SK-N-SH (cell line): ENCODE data around the gene KRTAP4-4. TPM values are rescaled to one million over a fixed set of nuclear protein-coding genes. Genes with fewer than 3 reads are reported as not detected.

Source experiments
- CTCF ChIA-PET: fragments of 300-600, 350-600 bp; formaldehyde crosslinking; extraction: SDS; loops from one replicate; lab custom pipeline; 2021; lab: Yijun Ruan, JAX
- POLR2A ChIA-PET: fragments of 350-600 bp; sonication (Branson Sonifier 250); formaldehyde crosslinking; extraction: SDS; loops from one replicate; lab custom pipeline; 2020; ENCODE audit warnings: antibody characterized with exemption, inconsistent platforms; lab: Yijun Ruan, JAX
- DNase-seq: peaks from one replicate; pipeline ENCODE4 v3.0.0; 2012
- H2AFZ ChIP-seq: fragments of 200-600 bp; sonication (generic); 2 replicates; pipeline ENCODE4 v1.8.1; 2016; ENCODE audit warnings: antibody characterized with exemption, mild to moderate bottlenecking, low read depth
- H3F3A ChIP-seq: fragments of 200-600 bp; sonication (generic); replicated peaks from 2 replicates; pipeline ENCODE3; 2016; ENCODE audit warnings: antibody characterized with exemption, mild to moderate bottlenecking; ENCODE audit not compliant: insufficient read depth
- H3K27ac ChIP-seq, 2 experiments: fragments of 200-500 bp in 1 of 2; fragments of 200-600 bp in 1 of 2; sonication (Bioruptor generic) in 1 of 2; sonication (generic), shearing (Covaris generic) in 1 of 2; 2 replicates each; pipeline versions ENCODE4 v1.5.1 to v1.6.1; 2014 to 2016; ENCODE audit warnings: low read depth in 2 of 2, inconsistent platforms in 1 of 2, low read length in 1 of 2, mild to moderate bottlenecking in 1 of 2, mixed read lengths in 1 of 2
- H3K27me3 ChIP-seq: fragments of 200-600 bp; sonication (generic), shearing (Covaris generic); 2 replicates; pipeline ENCODE4 v1.6.1; 2016; ENCODE audit warnings: mixed run types; ENCODE audit not compliant: insufficient read depth
- H3K36me3 ChIP-seq, 2 experiments: fragments of 200-500 bp in 1 of 2; fragments of 200-600 bp in 1 of 2; sonication (Bioruptor generic) in 1 of 2; sonication (generic) in 1 of 2; replicated peaks in 1 of 2; 2 replicates each; pipeline versions ENCODE3 to v1.5.1; 2014 to 2016; ENCODE audit warnings: low read length in 1 of 2, mild to moderate bottlenecking in 1 of 2; ENCODE audit not compliant: insufficient read depth in 2 of 2, control insufficient read depth in 1 of 2
- H3K4me1 ChIP-seq, 2 experiments: fragments of 200-500 bp in 1 of 2; fragments of 200-600 bp in 1 of 2; sonication (Bioruptor generic) in 1 of 2; sonication (generic), shearing (Covaris generic) in 1 of 2; 2 replicates each; pipeline versions ENCODE4 v1.5.1 to v1.6.1; 2014 to 2016; ENCODE audit warnings: low read depth in 1 of 2, low read length in 1 of 2, mixed run types in 1 of 2; ENCODE audit not compliant: insufficient read depth in 2 of 2, control insufficient read depth in 1 of 2
- H3K4me2 ChIP-seq: fragments of 200-600 bp; sonication (generic), shearing (Covaris generic); 2 replicates; pipeline ENCODE4 v1.6.1; 2017; ENCODE audit warnings: mixed run types
- H3K4me3 ChIP-seq, 2 experiments: fragments of 200-500 bp in 1 of 2; fragments of 200-600 bp in 1 of 2; sonication (Bioruptor generic) in 1 of 2; sonication (generic), shearing (Covaris generic) in 1 of 2; 2 replicates each; pipeline versions ENCODE4 v1.5.1 to v1.8.1; 2014 to 2016; ENCODE audit warnings: low read depth in 2 of 2, inconsistent platforms in 1 of 2, low read length in 1 of 2, mild to moderate bottlenecking in 1 of 2, mixed read lengths in 1 of 2, moderate library complexity in 1 of 2
- H3K79me2 ChIP-seq: fragments of 200-600 bp; sonication (generic); 2 replicates; pipeline ENCODE4 v1.8.1; 2017; ENCODE audit warnings: mild to moderate bottlenecking; ENCODE audit not compliant: insufficient read depth
- H3K9ac ChIP-seq: fragments of 200-600 bp; sonication (generic); 2 replicates; pipeline ENCODE4 v1.6.1; 2017; ENCODE audit warnings: mixed run types
- H3K9me2 ChIP-seq: fragments of 200-600 bp; sonication (generic); 2 replicates; pipeline ENCODE4 v1.6.1; 2017; ENCODE audit warnings: mixed run types
- H3K9me3 ChIP-seq: fragments of 200-600 bp; sonication (generic); 2 replicates; pipeline ENCODE4 v1.6.1; 2017; ENCODE audit warnings: mixed run types, mild to moderate bottlenecking, moderate library complexity
- H4K20me1 ChIP-seq: fragments of 200-600 bp; sonication (generic); 2 replicates; pipeline ENCODE4 v1.6.1; 2017; ENCODE audit warnings: mild to moderate bottlenecking, mixed run types; ENCODE audit not compliant: insufficient read depth
- EZH2phosphoT487 ChIP-seq: fragments of 200-600 bp; sonication (generic); IDR thresholded peaks from 2 replicates; pipeline ENCODE4 v1.6.1; 2017; ENCODE audit warnings: low read depth, mixed run types, mild to moderate bottlenecking, antibody characterized with exemption, moderate library complexity, borderline replicate concordance
- FOXM1 ChIP-seq: IDR thresholded peaks from 2 replicates; pipeline ENCODE4 v1.4.0; 2012; ENCODE audit warnings: low read depth, mild to moderate bottlenecking
- GABPA ChIP-seq: IDR thresholded peaks from 2 replicates; pipeline ENCODE4 v1.4.0; 2012; ENCODE audit warnings: low read depth, mild to moderate bottlenecking
- NRF1 ChIP-seq: IDR thresholded peaks from 2 replicates; pipeline ENCODE4 v1.6.1; 2012; ENCODE audit warnings: low read depth, mild to moderate bottlenecking, low read length
- RXRA ChIP-seq: IDR thresholded peaks from 2 replicates; pipeline ENCODE4 v1.4.0; 2012; ENCODE audit warnings: low read depth, mild to moderate bottlenecking, borderline replicate concordance
- SIN3A ChIP-seq: IDR thresholded peaks from 2 replicates; pipeline ENCODE4 v1.6.1; 2012; ENCODE audit warnings: low read depth, mild to moderate bottlenecking, low read length, moderate library complexity, borderline replicate concordance
- TAF1 ChIP-seq: IDR thresholded peaks from 2 replicates; pipeline ENCODE4 v1.6.1; 2012; ENCODE audit warnings: low read depth, mild to moderate bottlenecking, low read length, moderate library complexity, borderline replicate concordance
- TCF12 ChIP-seq: IDR thresholded peaks from 2 replicates; pipeline ENCODE4 v1.4.0; 2012
- TEAD4 ChIP-seq: IDR thresholded peaks from 2 replicates; pipeline ENCODE4 v1.4.0; 2012; ENCODE audit warnings: mild to moderate bottlenecking, borderline replicate concordance; ENCODE audit not compliant: insufficient read depth
- WGBS: methylation state at CpG from one replicate; pipeline ENCODE4 v1.1.6; 2017; ENCODE audit warnings: low lambda C conversion rate; 5-methylcytosine and 5-hydroxymethylcytosine counted together
- polyA plus RNA-seq, 3 experiments: library from polyadenylated mRNA; depleted of rRNA; stranded (reverse); fragments of >200 nt; gene quantifications; 2 replicates each; pipeline ENCODE4 v1.2.3, GENCODE V29; 2012
- TF ChIP-seq, protein P1 (sequence below): IDR thresholded peaks from 2 replicates; pipeline ENCODE4 v1.6.1; 2012; ENCODE audit warnings: mild to moderate bottlenecking, low read depth, low read length, moderate library complexity

Gene KRTAP4-4
- polyA plus RNA-seq, 1 of the 3 experiments (the other 2 are of a cell fraction): not detected

DNA sequence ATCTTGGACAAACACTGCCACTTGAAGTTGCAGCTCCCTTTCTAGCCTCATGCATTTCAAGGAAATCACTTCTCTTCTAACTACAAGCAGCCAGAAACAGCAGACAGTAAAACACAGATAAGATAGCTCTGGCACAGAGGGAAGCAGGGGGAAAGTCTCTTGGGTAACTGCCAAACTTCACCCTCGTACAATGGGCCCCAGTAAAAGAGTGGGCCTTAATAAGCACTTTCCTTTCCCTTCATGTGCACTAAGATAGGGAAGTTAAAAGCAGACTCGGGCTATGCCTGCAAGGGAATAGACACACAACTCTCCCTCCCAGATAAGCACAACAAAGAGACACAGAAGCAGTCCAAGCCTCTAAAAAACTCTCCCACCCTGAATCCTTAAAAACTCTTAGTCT, 6.7 kb downstream of the KRTAP4-4 start:
- H3K79me2 ChIP-seq: no peaks in the 10 kb centered on the region
- no peaks in the 10 kb centered on the region for H3K9me2 ChIP-seq
- no peaks in the 10 kb centered on the region for H3F3A ChIP-seq
- H3K4me2 ChIP-seq: no peak overlapping the region
- H3K9ac ChIP-seq: no peak overlapping the region
- no peaks in the 10 kb centered on the region for H3K36me3 ChIP-seq
- no peak overlapping the region for H3K27ac ChIP-seq
- no peaks in the 10 kb centered on the region for H3K9me3 ChIP-seq
- H4K20me1 ChIP-seq: no peaks in the 10 kb centered on the region
- TF ChIP-seq EZH2phosphoT487: no peak
- TF ChIP-seq, protein P1, sequence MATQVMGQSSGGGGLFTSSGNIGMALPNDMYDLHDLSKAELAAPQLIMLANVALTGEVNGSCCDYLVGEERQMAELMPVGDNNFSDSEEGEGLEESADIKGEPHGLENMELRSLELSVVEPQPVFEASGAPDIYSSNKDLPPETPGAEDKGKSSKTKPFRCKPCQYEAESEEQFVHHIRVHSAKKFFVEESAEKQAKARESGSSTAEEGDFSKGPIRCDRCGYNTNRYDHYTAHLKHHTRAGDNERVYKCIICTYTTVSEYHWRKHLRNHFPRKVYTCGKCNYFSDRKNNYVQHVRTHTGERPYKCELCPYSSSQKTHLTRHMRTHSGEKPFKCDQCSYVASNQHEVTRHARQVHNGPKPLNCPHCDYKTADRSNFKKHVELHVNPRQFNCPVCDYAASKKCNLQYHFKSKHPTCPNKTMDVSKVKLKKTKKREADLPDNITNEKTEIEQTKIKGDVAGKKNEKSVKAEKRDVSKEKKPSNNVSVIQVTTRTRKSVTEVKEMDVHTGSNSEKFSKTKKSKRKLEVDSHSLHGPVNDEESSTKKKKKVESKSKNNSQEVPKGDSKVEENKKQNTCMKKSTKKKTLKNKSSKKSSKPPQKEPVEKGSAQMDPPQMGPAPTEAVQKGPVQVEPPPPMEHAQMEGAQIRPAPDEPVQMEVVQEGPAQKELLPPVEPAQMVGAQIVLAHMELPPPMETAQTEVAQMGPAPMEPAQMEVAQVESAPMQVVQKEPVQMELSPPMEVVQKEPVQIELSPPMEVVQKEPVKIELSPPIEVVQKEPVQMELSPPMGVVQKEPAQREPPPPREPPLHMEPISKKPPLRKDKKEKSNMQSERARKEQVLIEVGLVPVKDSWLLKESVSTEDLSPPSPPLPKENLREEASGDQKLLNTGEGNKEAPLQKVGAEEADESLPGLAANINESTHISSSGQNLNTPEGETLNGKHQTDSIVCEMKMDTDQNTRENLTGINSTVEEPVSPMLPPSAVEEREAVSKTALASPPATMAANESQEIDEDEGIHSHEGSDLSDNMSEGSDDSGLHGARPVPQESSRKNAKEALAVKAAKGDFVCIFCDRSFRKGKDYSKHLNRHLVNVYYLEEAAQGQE: no peak
- no peak for TF ChIP-seq NRF1
- TF ChIP-seq SIN3A: no peak
- TF ChIP-seq GABPA: no peak
- H2AFZ ChIP-seq: no peak overlapping the region
- WGBS: 13% methylated on average over 2 of the region's 2 CpGs
- no peak overlapping the region for H3K4me3 ChIP-seq
- peaks cover 4% of the 10 kb centered on the region; the same call in 1 of the 2 replicates for H3K27me3 ChIP-seq
- no peak for DNase-seq
- no peaks in the 10 kb centered on the region for H3K4me1 ChIP-seq
- CTCF ChIA-PET: no interaction called here
- POLR2A ChIA-PET: no interaction called here

DNA sequence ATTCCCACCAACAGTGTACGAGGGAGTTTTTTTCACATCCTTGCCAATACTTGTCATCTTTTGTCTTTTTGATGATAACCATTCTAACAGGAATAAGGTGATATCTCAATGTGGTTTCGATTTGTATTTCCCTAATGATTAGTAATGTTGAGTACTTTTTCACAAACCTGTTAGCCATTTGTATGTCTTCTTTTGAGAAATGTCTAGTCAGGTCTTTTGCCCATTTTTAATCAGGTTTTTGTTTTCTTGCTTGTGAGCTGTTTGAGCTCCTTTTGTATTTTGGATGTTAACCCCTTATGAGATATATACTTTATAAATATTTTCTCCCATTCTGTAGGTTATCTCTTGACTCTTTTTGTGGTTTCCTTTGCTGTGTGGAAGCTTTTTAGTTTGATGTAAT, 9.0 kb downstream of the KRTAP4-4 start:
- Histone ChIP-seq H4K20me1 (no peaks in the 10 kb centered on the region), H3K9me2 (no peaks in the 10 kb centered on the region), H3K4me2 (no peak overlapping the region), H3K79me2 (no peaks in the 10 kb centered on the region), H3K4me3 (no peak overlapping the region), H3K36me3 (no peaks in the 10 kb centered on the region), H3K27ac (no peak overlapping the region), H2AFZ (no peak overlapping the region), H3K4me1 (no peaks in the 10 kb centered on the region), H3K9me3 (no peaks in the 10 kb centered on the region), H3K9ac (no peak overlapping the region), H3F3A (no peaks in the 10 kb centered on the region), H3K27me3 (0 out of 2 replicates have a peak, but pooled peaks cover 4% of the 10 kb centered on the region)
- 12% methylated on average over 2 of the region's 2 CpGs for WGBS
- no peak for TF ChIP-seq NRF1
- no peak for TF ChIP-seq FOXM1
- no peak for TF ChIP-seq TCF12
- TF ChIP-seq TAF1: no peak
- TF ChIP-seq EZH2phosphoT487: no peak
- TF ChIP-seq TEAD4: no peak
- TF ChIP-seq RXRA: no peak
- ChIA-PET CTCF (interaction anchor here (0.8 to 0.9 kb wide), 2 partner anchors 171 to 497 kb away, joined by 3 read pairs; no protein-coding TSS in a partner anchor), POLR2A (no interaction called here)
- no peak for DNase-seq
